H9 (cell line): ENCODE measurements around the gene NHS. TPM values are rescaled to one million over a fixed set of nuclear protein-coding genes. Genes with fewer than 3 reads are reported as not detected.

Experiments used
- DNase-seq: peaks from one replicate; pipeline ENCODE4 v3.0.0-alpha.2; 2017
- H2AFZ ChIP-seq: one replicate; pipeline ENCODE4 v1.6.1; 2013; ENCODE audit warnings: mild to moderate bottlenecking, low read length, control low read depth, moderate library complexity
- H2AK5ac ChIP-seq: 2 replicates; pipeline ENCODE4 v1.6.1; 2013; ENCODE audit warnings: low read length, control low read depth, mixed read lengths; ENCODE audit not compliant: insufficient read length
- H2BK120ac ChIP-seq: one replicate; pipeline ENCODE4 v1.6.1; 2013; ENCODE audit warnings: low read depth, mild to moderate bottlenecking, low read length, control low read depth, inconsistent platforms; ENCODE audit not compliant: poor library complexity, severe bottlenecking
- H2BK12ac ChIP-seq: 2 replicates; pipeline ENCODE4 v1.6.1; 2013; ENCODE audit warnings: low read length, control low read depth, mixed read lengths, low read depth; ENCODE audit not compliant: insufficient read length
- H2BK15ac ChIP-seq: 2 replicates; pipeline ENCODE4 v1.6.1; 2013; ENCODE audit warnings: low read depth, low read length, control low read depth
- H2BK20ac ChIP-seq: one replicate; pipeline ENCODE4 v1.6.1; 2013; ENCODE audit warnings: low read depth, mild to moderate bottlenecking, low read length, control low read depth, inconsistent platforms; ENCODE audit not compliant: poor library complexity, severe bottlenecking
- H2BK5ac ChIP-seq: 2 replicates; pipeline ENCODE4 v1.6.1; 2013; ENCODE audit warnings: low read length, control low read depth, mixed read lengths; ENCODE audit not compliant: insufficient read length
- H3K14ac ChIP-seq: 2 replicates; pipeline ENCODE4 v1.6.1; 2013; ENCODE audit warnings: low read length, control low read depth; ENCODE audit not compliant: insufficient read depth
- H3K18ac ChIP-seq: 2 replicates; pipeline ENCODE4 v1.6.1; 2013; ENCODE audit warnings: low read depth, mild to moderate bottlenecking, mixed read lengths, low read length, control low read depth; ENCODE audit not compliant: insufficient read length
- H3K23ac ChIP-seq: 2 replicates; pipeline ENCODE4 v1.6.1; 2013; ENCODE audit warnings: low read length, control low read depth, mixed read lengths, low read depth; ENCODE audit not compliant: insufficient read length
- H3K23me2 ChIP-seq: 2 replicates; pipeline ENCODE4 v1.6.1; 2013; ENCODE audit warnings: low read depth, mild to moderate bottlenecking, mixed read lengths, low read length, control low read depth; ENCODE audit not compliant: insufficient read length, poor library complexity, severe bottlenecking
- H3K27ac ChIP-seq: 2 replicates; pipeline ENCODE4 v1.5.1; 2013; ENCODE audit warnings: low read length, control low read depth, mixed read lengths, low read depth; ENCODE audit not compliant: insufficient read length
- H3K27me3 ChIP-seq: 2 replicates; pipeline ENCODE4 v1.6.1; 2013; ENCODE audit warnings: low read length, control low read depth, inconsistent platforms; ENCODE audit not compliant: insufficient read depth
- H3K4ac ChIP-seq: 2 replicates; pipeline ENCODE4 v1.6.1; 2013; ENCODE audit warnings: low read depth, mild to moderate bottlenecking, control low read depth, inconsistent platforms, low read length, moderate library complexity
- H3K4me1 ChIP-seq: 2 replicates; pipeline ENCODE4 v1.6.1; 2013; ENCODE audit warnings: low read length, control low read depth, inconsistent platforms; ENCODE audit not compliant: insufficient read depth
- H3K4me2 ChIP-seq: 2 replicates; pipeline ENCODE4 v1.6.1; 2013; ENCODE audit warnings: low read length, control low read depth, mixed read lengths; ENCODE audit not compliant: insufficient read length, insufficient read depth
- H3K56ac ChIP-seq: 2 replicates; pipeline ENCODE4 v1.6.1; 2013; ENCODE audit warnings: low read depth, mild to moderate bottlenecking, mixed read lengths, low read length, control low read depth; ENCODE audit not compliant: insufficient read length
- H3K79me1 ChIP-seq: 2 replicates; pipeline ENCODE4 v1.6.1; 2013; ENCODE audit warnings: low read depth, mild to moderate bottlenecking, moderate library complexity, low read length, control low read depth, inconsistent platforms; ENCODE audit not compliant: insufficient read depth, poor library complexity, severe bottlenecking
- H3K79me2 ChIP-seq: 2 replicates; pipeline ENCODE4 v1.6.1; 2013; ENCODE audit warnings: low read length, control low read depth, inconsistent platforms; ENCODE audit not compliant: insufficient read depth
- H3K9ac ChIP-seq: 2 replicates; pipeline ENCODE4 v1.6.1; 2013; ENCODE audit warnings: low read length, control low read depth, mixed read lengths; ENCODE audit not compliant: insufficient read length; ENCODE audit errors: extremely low read depth
- H3K9me3 ChIP-seq: one replicate; pipeline ENCODE4 v1.6.1; 2013; ENCODE audit warnings: low read depth, low read length, inconsistent platforms; ENCODE audit not compliant: control insufficient read depth
- H3T11ph ChIP-seq: one replicate; pipeline ENCODE4 v1.6.1; 2013; ENCODE audit warnings: mild to moderate bottlenecking, low read length, control low read depth, inconsistent platforms
- H4K20me1 ChIP-seq: one replicate; pipeline ENCODE4 v1.6.1; 2013; ENCODE audit not compliant: control insufficient read depth, insufficient read length, insufficient read depth
- H4K5ac ChIP-seq: 2 replicates; pipeline ENCODE4 v1.6.1; 2013; ENCODE audit warnings: low read depth, mild to moderate bottlenecking, mixed read lengths, low read length, control low read depth; ENCODE audit not compliant: insufficient read length
- H4K8ac ChIP-seq: replicated peaks from 2 replicates; pipeline ENCODE4 v1.6.1; 2013; ENCODE audit warnings: low read length, control low read depth, mixed read lengths, low read depth; ENCODE audit not compliant: insufficient read length
- H4K91ac ChIP-seq: 2 replicates; pipeline ENCODE4 v1.6.1; 2013; ENCODE audit warnings: low read depth, mild to moderate bottlenecking, moderate library complexity, mixed read lengths, low read length, control low read depth; ENCODE audit not compliant: insufficient read length
- H3K27ac Mint-ChIP-seq, 3 experiments: 2 replicates in 2 of 3; 3 replicates in 1 of 3; pipeline ENCODE4 v1.8.0; 2020 to 2021; ENCODE audit warnings: mixed read lengths in 3 of 3, mild to moderate bottlenecking in 1 of 3, moderate library complexity in 1 of 3
- H3K27me3 Mint-ChIP-seq: 2 replicates; pipeline ENCODE4 v1.8.0; 2021; ENCODE audit warnings: low read depth, mild to moderate bottlenecking, moderate library complexity, mixed read lengths
- H3K36me3 Mint-ChIP-seq, 3 experiments: 2 replicates in 2 of 3; 3 replicates in 1 of 3; pipeline ENCODE4 v1.8.0; 2020 to 2021; ENCODE audit warnings: low read depth in 3 of 3, mixed read lengths in 3 of 3; ENCODE audit not compliant: insufficient read depth in 1 of 3
- H3K4me1 Mint-ChIP-seq, 2 experiments: 2 replicates each; pipeline ENCODE4 v1.8.0; 2020; ENCODE audit warnings: mixed read lengths in 2 of 2
- H3K4me3 Mint-ChIP-seq, 2 experiments: 2 replicates in 1 of 2; 3 replicates in 1 of 2; pipeline ENCODE4 v1.8.0; 2020 to 2021; ENCODE audit warnings: mild to moderate bottlenecking in 2 of 2, mixed read lengths in 2 of 2, moderate library complexity in 1 of 2
- H3K9me3 Mint-ChIP-seq, 2 experiments: 2 replicates in 1 of 2; 3 replicates in 1 of 2; pipeline ENCODE4 v1.8.0; 2020; ENCODE audit warnings: mild to moderate bottlenecking in 2 of 2, mixed read lengths in 2 of 2, moderate library complexity in 1 of 2
- WGBS: extraction: QIAGEN DNeasy Blood & Tissue Kit; methylation state at CpG from one replicate; pipeline ENCODE4 v1.1.7; 2013; ENCODE audit warnings: missing lambda C conversion rate, low lambda C conversion rate, mixed read lengths; ENCODE audit not compliant: insufficient read length; ENCODE audit errors: extremely low coverage; 5-methylcytosine and 5-hydroxymethylcytosine counted together
- total RNA-seq: library from RNA; stranded (reverse); gene quantifications from 2 replicates; pipeline ENCODE4 v1.2.1, GENCODE V29; 2021
- TF ChIP-seq, protein P1 (sequence below): fragments of 200-600 bp; sonication (generic); conservative IDR thresholded peaks from 3 replicates; pipeline ENCODE4 v1.8.0; 2021; ENCODE audit warnings: antibody characterized with exemption, mild to moderate bottlenecking

Gene NHS
- total RNA-seq, 1 experiment from 2014 or later = 8.7 TPM

DNA sequence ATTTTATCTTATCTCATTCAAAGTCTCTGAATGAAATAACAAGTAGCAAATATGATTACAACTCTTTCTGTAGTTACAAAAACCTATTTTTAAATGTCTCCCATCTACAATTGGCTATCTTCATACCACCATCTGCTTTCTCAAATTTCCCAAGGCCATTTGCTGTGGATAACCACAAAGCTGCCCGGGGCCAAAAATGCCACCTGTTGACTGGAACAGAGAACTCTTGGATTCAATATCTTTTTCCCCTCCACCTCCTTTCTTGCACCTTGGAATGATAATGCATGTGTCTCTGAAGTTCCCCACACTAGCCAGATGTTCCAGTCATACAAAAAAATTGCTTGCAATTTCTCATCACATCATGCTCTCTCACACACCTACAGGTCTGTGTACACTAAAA is 269.0 kb downstream of the NHS start:
- Histone ChIP-seq H4K91ac (no peak overlapping the region), H4K5ac (no peak overlapping the region), H3K4me1 (no peaks in the 10 kb centered on the region; the same call in 1 of the 2 replicates), H3K18ac (no peak overlapping the region), H3K27me3 (no peaks in the 10 kb centered on the region), H3K56ac (no peak overlapping the region), H4K8ac (no peak overlapping the region), H3K4ac (no peak overlapping the region), H2AK5ac (no peak overlapping the region), H3K4me2 (no peak overlapping the region), H3K9ac (no peak overlapping the region), H3K23ac (no peak overlapping the region), H3K23me2 (no peaks in the 10 kb centered on the region), H3K14ac (no peak overlapping the region), H3T11ph (no peak overlapping the region), H3K9me3 (no peaks in the 10 kb centered on the region), H4K20me1 (no peaks in the 10 kb centered on the region), H3K27ac (no peak overlapping the region), H3K79me2 (no peaks in the 10 kb centered on the region), H2BK15ac (no peak overlapping the region), H2AFZ (no peak overlapping the region), H2BK12ac (no peak overlapping the region), H2BK5ac (no peak overlapping the region), H2BK20ac (no peak overlapping the region), H3K79me1 (no peaks in the 10 kb centered on the region), H2BK120ac (no peak overlapping the region)
- H3K4me3 Mint-ChIP-seq = no peak overlapping the region
- no peak for DNase-seq
- TF ChIP-seq, protein P1, sequence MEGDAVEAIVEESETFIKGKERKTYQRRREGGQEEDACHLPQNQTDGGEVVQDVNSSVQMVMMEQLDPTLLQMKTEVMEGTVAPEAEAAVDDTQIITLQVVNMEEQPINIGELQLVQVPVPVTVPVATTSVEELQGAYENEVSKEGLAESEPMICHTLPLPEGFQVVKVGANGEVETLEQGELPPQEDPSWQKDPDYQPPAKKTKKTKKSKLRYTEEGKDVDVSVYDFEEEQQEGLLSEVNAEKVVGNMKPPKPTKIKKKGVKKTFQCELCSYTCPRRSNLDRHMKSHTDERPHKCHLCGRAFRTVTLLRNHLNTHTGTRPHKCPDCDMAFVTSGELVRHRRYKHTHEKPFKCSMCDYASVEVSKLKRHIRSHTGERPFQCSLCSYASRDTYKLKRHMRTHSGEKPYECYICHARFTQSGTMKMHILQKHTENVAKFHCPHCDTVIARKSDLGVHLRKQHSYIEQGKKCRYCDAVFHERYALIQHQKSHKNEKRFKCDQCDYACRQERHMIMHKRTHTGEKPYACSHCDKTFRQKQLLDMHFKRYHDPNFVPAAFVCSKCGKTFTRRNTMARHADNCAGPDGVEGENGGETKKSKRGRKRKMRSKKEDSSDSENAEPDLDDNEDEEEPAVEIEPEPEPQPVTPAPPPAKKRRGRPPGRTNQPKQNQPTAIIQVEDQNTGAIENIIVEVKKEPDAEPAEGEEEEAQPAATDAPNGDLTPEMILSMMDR = no peak
- H3K4me1 Mint-ChIP-seq = peaks cover 45 to 47% of the 10 kb centered on the region in 2 experiments
- H3K27me3 Mint-ChIP-seq = no peaks in the 10 kb centered on the region; the same call in 1 of the 2 replicates
- no CpG with 5 or more reads among the region's 1 CpG for WGBS
- no peaks in the 10 kb centered on the region for H3K9me3 Mint-ChIP-seq
- H3K27ac Mint-ChIP-seq = no peak overlapping the region
- no peaks in the 10 kb centered on the region; a peak in 1 of 7 replicates for H3K36me3 Mint-ChIP-seq
